HG02763 (cell line): ENCODE data around the gene MEN1.
"Not testable (repeated sequence)": the region's sequence is repeated elsewhere in the genome, so short reads cannot be mapped to it uniquely, and the experiment has no call there.

ENCODE experiments used
- ATAC-seq: cut with Tn5 transposase; IDR thresholded peaks from one replicate; pipeline ENCODE4 v1.9.1; 2021; ENCODE audit warnings: mild to moderate bottlenecking, moderate library complexity; ENCODE audit not compliant: unreplicated experiment

MEN1 gene

GRCh38 chr11:64834031-64834722 lies 23.8 kb upstream of the MEN1 start:
- no peak for ATAC-seq

- ATAC-seq: no peak
These were observed 23.2 kb upstream of the MEN1 start for GRCh38 chr11:64833509-64833908.

- no peak for ATAC-seq
These were observed 22.8 kb upstream of the MEN1 start for GRCh38 chr11:64833198-64833502.

GRCh38 chr11:64832467-64833197 lies 22.3 kb upstream of the MEN1 start:
- ATAC-seq: no peak

DNA sequence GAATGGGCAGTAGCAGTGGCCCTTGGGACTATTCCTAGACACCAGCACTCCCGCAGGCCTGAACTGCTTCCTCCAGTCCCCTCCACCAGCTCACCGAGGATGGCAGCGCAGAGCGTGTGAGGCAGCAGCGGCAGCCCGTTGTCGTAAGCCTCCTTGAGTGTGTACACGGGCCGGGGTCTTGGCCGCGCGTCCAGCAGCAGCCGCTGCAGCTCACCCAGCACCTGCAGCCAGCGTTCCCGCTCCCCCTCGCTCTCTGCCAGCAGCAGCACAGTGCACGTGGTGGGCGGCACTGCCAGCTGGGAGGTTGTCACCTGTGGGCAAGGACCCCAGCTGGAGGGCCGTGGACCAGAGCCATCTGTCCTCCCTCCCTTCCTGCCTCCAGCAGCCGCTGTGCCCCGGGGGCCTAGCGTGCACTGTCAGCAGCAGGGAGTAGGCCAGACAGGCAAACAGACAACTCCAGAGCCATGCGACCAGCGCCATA lies 21.1 kb upstream of the MEN1 start:
- no peak for ATAC-seq

DNA sequence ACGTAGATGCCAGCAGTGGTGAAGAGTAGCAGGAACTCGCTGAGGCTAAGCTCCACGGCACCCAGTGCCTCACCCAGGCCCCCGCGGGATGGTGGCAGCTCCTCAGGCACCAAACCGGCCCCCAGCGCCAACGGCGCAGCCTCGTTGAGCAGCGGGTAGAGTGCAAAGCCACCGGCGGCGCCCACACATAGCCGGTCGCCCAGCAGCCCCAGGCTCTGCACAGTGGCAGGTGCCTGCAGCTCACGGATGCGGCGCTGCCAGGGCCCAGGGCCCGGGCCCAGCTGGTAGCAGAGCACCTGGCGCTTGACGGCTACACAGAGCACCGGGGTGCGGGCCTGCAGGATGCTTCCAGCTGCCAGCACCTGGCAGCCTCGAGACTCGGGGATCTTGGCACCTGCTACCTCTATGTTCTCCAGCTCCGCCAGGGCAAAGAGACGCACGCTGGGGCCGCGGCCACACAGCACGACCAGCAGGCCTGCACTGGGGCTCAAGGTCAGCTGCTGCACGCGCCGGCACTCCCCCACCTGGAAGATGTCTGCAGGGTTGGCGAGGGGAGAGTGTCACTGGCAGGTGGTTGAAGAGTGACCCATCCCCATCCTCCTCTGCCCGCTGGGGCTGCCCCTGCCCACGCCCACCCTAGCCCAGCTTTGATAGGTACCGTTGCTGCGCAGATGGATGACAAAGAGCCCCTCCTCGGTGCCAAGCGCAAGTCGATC lies 19.3 kb upstream of the MEN1 start:
- no peak for ATAC-seq

- ATAC-seq: no peak
These were observed 17.1 kb upstream of the MEN1 start for GRCh38 chr11:64827451-64827839.

- ATAC-seq: no peak
These were observed 16.5 kb upstream of the MEN1 start for GRCh38 chr11:64826578-64827450.

DNA sequence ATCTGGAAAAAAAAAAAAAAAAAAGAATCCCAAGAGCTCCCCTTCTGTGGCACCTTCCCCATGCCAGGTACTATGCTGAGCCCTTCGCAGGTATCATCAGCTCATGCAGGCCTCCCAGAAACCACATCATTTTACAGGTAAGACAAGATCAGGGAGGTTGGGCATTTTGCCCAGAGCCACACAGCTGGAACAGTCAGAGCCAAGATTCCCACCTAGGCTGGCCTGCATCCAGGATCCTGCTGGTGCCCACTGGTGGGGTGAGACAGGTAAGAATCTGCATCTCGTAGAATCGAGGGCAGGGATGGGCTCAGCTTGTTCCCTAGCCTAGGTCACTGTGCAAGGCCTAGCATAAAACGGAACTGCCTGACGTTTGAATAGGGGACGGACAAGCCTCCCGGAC lies 15.7 kb upstream of the MEN1 start:
- ATAC-seq: no peak

DNA sequence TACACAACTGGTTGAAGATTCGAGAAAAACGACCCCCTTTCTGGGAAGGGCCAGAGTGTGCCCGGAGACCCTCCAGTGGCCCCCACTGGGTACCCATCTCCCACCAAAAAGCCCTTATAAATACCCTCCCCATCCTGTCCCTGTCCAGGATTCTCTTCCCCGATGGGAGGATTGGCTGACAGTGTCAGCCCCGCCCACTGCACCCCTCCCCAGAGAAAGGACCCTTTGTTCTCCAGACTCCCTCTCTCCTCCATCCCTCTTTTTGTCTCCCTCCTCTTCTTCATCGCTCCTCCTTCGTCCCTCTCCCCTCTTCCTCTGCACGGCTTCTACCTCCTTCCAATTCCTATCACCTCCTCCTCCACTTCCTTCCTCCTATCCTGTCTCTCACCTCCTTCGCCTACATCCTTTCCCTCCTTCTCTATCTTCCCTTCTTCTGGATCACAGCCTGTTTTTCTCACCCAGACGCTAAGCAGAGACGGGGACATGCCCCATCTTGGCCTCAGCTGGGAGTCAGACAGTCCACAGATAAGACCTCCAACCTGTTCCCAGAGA lies 13.3 kb upstream of the MEN1 start:
- no peak for ATAC-seq

GRCh38 chr11:64817476-64817875 lies 7.1 kb upstream of the MEN1 start:
- no peak for ATAC-seq

- ATAC-seq: not testable (repeated sequence)
These were observed 5.1 kb upstream of the MEN1 start for GRCh38 chr11:64815433-64815832.

GRCh38 chr11:64814712-64815187 lies 4.4 kb upstream of the MEN1 start:
- peak; percentile 49 for ATAC-seq

- no peak for ATAC-seq
These were observed 3.5 kb upstream of the MEN1 start for GRCh38 chr11:64813826-64814225.

DNA sequence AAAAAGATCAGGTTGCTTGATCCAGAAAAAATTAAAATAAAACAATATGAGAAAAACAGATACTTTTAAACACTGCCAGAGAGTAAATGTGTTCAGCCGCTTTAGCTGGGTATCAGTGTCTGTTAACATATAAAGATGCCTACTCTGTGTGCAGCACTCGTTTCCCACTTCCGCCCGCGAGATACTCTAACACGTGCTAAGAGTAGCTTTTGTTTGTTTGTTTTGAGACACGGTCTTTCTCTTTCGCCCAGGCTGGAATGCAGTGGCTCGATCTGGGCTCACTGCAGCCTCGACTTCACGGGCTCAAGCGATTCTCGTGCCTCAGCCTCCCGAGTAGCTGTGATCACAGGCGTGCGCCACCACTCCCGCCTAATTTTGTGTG lies 531 bp upstream of the MEN1 start:
- no peak for ATAC-seq

- no peak for ATAC-seq
These were observed 540 bp downstream of the MEN1 start for GRCh38 chr11:64809781-64810241.

- no peak for ATAC-seq
These were observed 4.9 kb downstream of the MEN1 start for GRCh38 chr11:64805481-64805880.

GRCh38 chr11:64804346-64805210 lies 5.8 kb downstream of the MEN1 start:
- no peak for ATAC-seq

DNA sequence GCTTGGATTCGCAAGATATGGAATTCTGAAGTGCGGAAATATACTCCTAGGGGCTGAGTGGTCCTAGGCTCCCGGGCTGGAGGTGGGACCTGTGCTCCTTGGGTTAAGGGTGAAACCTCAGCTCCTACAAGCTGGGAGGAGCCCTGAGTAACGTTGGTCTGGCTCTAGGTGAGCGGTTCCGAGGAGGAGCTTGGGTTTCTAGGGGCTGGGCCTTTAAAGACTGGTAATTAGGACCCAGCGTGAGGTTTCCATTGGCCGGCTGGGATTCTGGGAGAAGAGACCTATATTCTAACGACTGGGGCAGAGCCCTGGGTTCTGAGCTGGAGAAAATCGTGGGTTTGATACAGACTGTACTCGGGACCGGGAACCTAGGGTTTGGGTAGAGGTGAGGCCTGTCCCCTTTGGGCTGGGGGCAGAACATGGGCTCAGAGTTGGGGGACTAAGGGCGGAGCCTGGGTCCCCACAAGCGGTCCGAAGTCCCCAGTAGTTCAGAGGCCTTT lies 6.5 kb downstream of the MEN1 start:
- no peak for ATAC-seq
